Esophagus squamous epithelium (tissue), 5 donors: ENCODE data around the gene SLC7A14. TPM values are rescaled to one million over a fixed set of nuclear protein-coding genes. Genes with fewer than 3 reads are reported as not detected.

ENCODE experiments used
- DNase-seq: peaks from one replicate; lab custom pipeline; 2025; lab: John Stamatoyannopoulos, UW
- H3K27ac ChIP-seq, 4 donors: fragments of 200-600 bp; sonication (generic); one replicate each; pipeline ENCODE4 v1.5.1; 2016 to 2019; ENCODE audit warnings: mild to moderate bottlenecking in 1 of 4
- H3K27me3 ChIP-seq, 4 donors: fragments of 200-600 bp; sonication (generic); 1 replicate in 3 of 4; 2 replicates in 1 of 4; pipeline versions ENCODE4 v1.5.1 to v1.6.0; 2017 to 2021; ENCODE audit warnings: antibody characterized with exemption in 1 of 4
- H3K36me3 ChIP-seq, 3 donors: fragments of 200-600 bp; sonication (generic); one replicate each; pipeline ENCODE4 v1.5.1; 2016 to 2019
- H3K4me1 ChIP-seq, 3 donors: fragments of 200-600 bp; sonication (generic); one replicate each; pipeline ENCODE4 v1.5.1; 2017 to 2019
- H3K4me3 ChIP-seq, 4 donors: fragments of 200-600 bp; sonication (generic); 1 replicate in 3 of 4; 2 replicates in 1 of 4; pipeline ENCODE4 v1.5.1; 2016 to 2019; ENCODE audit warnings: mild to moderate bottlenecking in 2 of 4, moderate library complexity in 1 of 4
- H3K9me3 ChIP-seq, 3 donors: fragments of 200-600 bp; sonication (generic); one replicate each; pipeline ENCODE4 v1.5.1; 2016 to 2019
- POLR2A ChIP-seq, 4 donors: fragments of 450-650 bp; IDR thresholded peaks; one replicate each; pipeline ENCODE4 v1.6.1; 2017; ENCODE audit warnings: antibody characterized with exemption in 4 of 4, mild to moderate bottlenecking in 4 of 4, moderate library complexity in 3 of 4
- WGBS, 2 donors: methylation state at CpG; one replicate each; pipeline ENCODE4 v1.1.5; 2018; 5-methylcytosine and 5-hydroxymethylcytosine counted together
- intact Hi-C: fragments of 100-400 bp; cut with DNase I; formaldehyde crosslinking; loops from one replicate; pipeline ENCODE4 v1.15.0; 2022
- total RNA-seq, 4 donors: library from RNA; depleted of rRNA; stranded (reverse); fragments of >200 nt; gene quantifications; one replicate each; pipeline ENCODE4 v1.1.0, GENCODE V29; 2016
- TF ChIP-seq, protein P1 (sequence below), 6 experiments: fragments of 450-650 bp in 4 of 6; fragments of 200-600 bp in 2 of 6; sonication (generic) in 2 of 6; IDR thresholded peaks; one replicate each; pipeline ENCODE4 v1.5.1; 2016 to 2019; ENCODE audit warnings: antibody characterized with exemption in 6 of 6, mild to moderate bottlenecking in 4 of 6, moderate library complexity in 4 of 6
- donor health status: DM: yes; HTN: yes; CAD: no.

Gene SLC7A14
- total RNA-seq, 4 donors from 2014 or later, result under 0.01 TPM; not detected in 3

DNA sequence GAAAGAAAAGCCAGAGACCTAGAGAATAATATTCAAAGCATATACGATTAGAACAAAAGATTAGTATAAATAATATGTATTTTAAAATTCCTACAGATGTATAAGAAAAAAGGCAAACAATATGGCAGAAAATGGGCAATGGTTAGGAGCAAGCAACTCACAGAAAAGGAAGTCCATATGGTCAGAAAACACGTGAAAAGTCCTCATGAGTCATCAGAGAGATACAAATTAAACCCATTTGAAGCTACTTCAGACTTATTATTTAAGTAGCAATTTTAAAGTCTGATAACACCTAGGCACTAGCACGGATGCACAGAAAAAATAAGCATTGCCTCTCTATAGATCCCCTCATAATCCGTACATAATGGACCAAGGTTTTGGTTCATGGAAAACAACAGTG lies 25.6 kb downstream of the SLC7A14 start:
- WGBS, 2 donors, result 61 to 70% methylated on average over 4 of the region's 4 CpGs
- Histone ChIP-seq H3K4me1 (no peaks in the 10 kb centered on the region), H3K4me3 (no peak overlapping the region), H3K27ac (no peak overlapping the region), H3K27me3 (no peaks in the 10 kb centered on the region), H3K36me3 (no peaks in the 10 kb centered on the region), H3K9me3 (no peaks in the 10 kb centered on the region)
- no peak for TF ChIP-seq POLR2A (IDR thresholded peaks at IDR 0.05)
- TF ChIP-seq, protein P1, sequence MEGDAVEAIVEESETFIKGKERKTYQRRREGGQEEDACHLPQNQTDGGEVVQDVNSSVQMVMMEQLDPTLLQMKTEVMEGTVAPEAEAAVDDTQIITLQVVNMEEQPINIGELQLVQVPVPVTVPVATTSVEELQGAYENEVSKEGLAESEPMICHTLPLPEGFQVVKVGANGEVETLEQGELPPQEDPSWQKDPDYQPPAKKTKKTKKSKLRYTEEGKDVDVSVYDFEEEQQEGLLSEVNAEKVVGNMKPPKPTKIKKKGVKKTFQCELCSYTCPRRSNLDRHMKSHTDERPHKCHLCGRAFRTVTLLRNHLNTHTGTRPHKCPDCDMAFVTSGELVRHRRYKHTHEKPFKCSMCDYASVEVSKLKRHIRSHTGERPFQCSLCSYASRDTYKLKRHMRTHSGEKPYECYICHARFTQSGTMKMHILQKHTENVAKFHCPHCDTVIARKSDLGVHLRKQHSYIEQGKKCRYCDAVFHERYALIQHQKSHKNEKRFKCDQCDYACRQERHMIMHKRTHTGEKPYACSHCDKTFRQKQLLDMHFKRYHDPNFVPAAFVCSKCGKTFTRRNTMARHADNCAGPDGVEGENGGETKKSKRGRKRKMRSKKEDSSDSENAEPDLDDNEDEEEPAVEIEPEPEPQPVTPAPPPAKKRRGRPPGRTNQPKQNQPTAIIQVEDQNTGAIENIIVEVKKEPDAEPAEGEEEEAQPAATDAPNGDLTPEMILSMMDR (IDR thresholded peaks at IDR 0.05), result no peak
- DNase-seq, result no peak
- intact Hi-C loops, result no loop called here

GRCh38 chr3:170558427-170558826 lies 27.4 kb downstream of the SLC7A14 start:
- intact Hi-C loops, result no loop called here
- DNase-seq, result no peak
- H3K36me3 ChIP-seq, result no peaks in the 10 kb centered on the region
- no peak overlapping the region for H3K27ac ChIP-seq
- TF ChIP-seq POLR2A (IDR thresholded peaks at IDR 0.05), result no peak
- no peaks in the 10 kb centered on the region for H3K4me1 ChIP-seq
- H3K27me3 ChIP-seq, result no peaks in the 10 kb centered on the region
- no peak overlapping the region for H3K4me3 ChIP-seq
- H3K9me3 ChIP-seq, result no peaks in the 10 kb centered on the region

DNA sequence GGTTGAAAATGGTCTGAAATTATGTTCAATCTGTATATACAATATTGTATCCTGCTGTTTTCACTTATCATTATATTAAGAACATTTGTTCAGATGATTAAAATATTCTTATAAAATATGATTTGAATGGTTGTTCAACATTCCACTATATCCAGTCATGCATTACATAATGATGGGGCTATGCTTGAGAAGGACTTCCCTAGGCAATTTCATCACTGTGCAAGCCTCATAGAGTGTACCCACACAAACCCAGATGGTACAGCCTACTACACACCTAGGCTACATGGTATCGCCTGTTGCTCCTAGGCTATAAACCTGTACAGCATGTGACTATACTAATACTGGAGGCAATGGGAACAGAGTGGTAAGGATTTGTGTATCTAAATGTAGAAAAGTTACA lies 30.5 kb downstream of the SLC7A14 start:
- Histone ChIP-seq H3K27ac (no peak overlapping the region), H3K36me3 (no peaks in the 10 kb centered on the region), H3K4me3 (no peak overlapping the region), H3K4me1 (no peaks in the 10 kb centered on the region), H3K9me3 (no peaks in the 10 kb centered on the region), H3K27me3 (no peaks in the 10 kb centered on the region)
- intact Hi-C loops, result no loop called here
- TF ChIP-seq, protein P1 (IDR thresholded peaks at IDR 0.05), result no peak
- TF ChIP-seq POLR2A (IDR thresholded peaks at IDR 0.05), result no peak
- WGBS, 2 donors, result 100% methylated on average over 1 of the region's 1 CpG
- DNase-seq, result no peak

DNA sequence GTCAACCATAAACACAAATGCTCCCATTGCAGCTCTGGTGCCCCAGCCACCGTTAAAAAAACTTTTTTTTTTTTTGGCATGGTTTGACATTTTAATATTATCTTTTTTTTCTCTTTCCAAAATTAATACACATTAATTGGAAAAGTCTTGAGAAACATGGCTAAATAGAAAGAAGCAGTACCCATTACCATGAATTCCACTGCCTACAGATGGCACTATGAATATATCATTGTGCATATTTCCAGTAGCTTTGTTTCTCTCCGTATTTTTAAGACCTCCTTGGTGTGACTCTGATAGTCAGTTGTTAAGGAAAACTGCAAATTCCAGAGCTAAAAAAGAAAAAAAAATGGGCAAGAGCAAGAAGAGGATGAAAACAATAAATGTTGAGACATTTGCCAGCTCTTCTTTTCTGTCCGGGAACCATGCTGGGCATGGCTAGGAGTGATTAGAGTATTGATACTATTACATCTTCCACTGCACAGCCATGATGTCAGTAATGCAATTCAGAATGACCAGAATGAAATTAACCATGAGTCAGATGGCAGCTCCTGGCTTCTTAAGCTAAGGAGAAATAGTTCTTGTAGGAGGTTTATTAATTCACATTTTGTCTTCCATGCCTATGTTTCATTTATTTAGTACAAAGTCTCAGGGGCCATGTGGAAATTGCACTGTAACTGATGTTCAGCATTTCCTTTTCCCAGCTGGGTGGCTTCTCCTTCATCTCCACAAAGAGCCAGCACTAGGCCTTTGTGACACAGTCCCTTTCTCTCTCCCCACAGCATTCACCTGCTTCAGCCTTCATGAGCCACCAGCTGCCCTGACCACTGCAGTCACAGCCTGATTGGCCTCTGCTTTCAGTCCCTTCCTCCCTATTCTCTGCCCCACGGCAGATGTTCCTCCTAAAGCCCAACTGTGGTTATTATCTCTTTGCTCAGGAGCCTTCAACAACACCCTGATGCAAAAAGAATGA lies 31.8 kb downstream of the SLC7A14 start:
- Histone ChIP-seq H3K4me1 (no peaks in the 10 kb centered on the region), H3K9me3 (no peaks in the 10 kb centered on the region), H3K27me3 (no peaks in the 10 kb centered on the region), H3K36me3 (no peaks in the 10 kb centered on the region), H3K4me3 (no peak overlapping the region), H3K27ac (no peak overlapping the region)
- 61 to 64% methylated on average over 4 of the region's 4 CpGs for WGBS, 2 donors
- TF ChIP-seq POLR2A (IDR thresholded peaks at IDR 0.05), result no peak
- TF ChIP-seq, protein P1 (IDR thresholded peaks at IDR 0.05), result no peak
- intact Hi-C loops, result no loop called here
- no peak for DNase-seq

DNA sequence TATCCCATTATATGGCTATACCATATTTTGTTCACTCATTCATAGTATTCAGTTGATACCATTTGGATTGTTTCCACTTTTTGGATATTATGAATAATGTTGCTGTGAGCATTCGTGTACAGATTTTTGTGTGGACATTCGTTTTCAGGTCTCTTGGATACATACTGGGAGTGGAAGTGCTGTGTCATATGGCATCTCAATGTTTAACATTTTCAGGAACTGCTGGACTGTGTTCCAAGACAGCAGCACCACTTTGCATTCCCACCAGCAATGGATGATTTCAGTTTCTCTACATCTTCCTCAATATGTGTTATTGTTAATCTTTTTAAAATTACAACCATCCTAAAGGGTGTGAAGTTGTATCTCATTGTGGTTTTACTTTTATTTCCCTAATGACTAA lies 34.6 kb downstream of the SLC7A14 start:
- intact Hi-C loops, result no loop called here
- Histone ChIP-seq H3K4me3 (no peak overlapping the region), H3K9me3 (no peaks in the 10 kb centered on the region), H3K36me3 (no peaks in the 10 kb centered on the region), H3K27me3 (no peaks in the 10 kb centered on the region), H3K4me1 (no peaks in the 10 kb centered on the region), H3K27ac (no peak overlapping the region)
- 49 to 57% methylated on average over 2 of the region's 2 CpGs for WGBS, 2 donors
- TF ChIP-seq POLR2A (IDR thresholded peaks at IDR 0.05), result no peak
- TF ChIP-seq, protein P1 (IDR thresholded peaks at IDR 0.05), result no peak
- DNase-seq, result no peak
